NCI-H748 (cell line): Measurements from ENCODE around the gene SLC12A3.
"Not testable (repeated sequence)": the region's sequence is repeated elsewhere in the genome, so short reads cannot be mapped to it uniquely, and the experiment has no call there.

Experiments used
- DNase-seq: peaks from one replicate; lab custom pipeline; 2025; ENCODE audit not compliant: unreplicated experiment; lab: John Stamatoyannopoulos, UW

Gene SLC12A3

DNA sequence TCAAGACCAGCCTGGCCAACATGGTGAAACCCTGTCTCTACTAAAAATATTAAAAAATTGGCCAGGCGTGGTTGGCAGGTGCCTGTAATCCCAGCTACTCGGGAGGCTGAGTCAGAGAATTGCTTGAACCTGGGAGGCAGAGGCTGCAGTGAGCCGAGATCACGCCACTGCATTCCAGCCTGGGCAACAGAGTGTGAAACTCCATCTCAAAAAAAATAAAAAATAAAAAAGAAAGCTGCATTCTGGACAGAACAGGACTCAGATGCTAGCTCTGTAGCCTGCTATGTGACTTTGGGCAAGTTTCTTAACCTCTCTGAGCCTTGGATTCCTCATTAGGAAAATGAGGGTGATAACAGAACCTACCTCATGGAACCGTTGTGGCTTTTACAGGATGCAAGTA is 3.8 kb downstream of the SLC12A3 start:
- not testable (repeated sequence) for DNase-seq

GRCh38 chr16:56869513-56870275 is 4.7 kb downstream of the SLC12A3 start:
- no peak for DNase-seq

- no peak for DNase-seq
Measured at GRCh38 chr16:56870276-56870888, 5.4 kb downstream of the SLC12A3 start.

GRCh38 chr16:56871172-56871593 is 6.2 kb downstream of the SLC12A3 start:
- DNase-seq: no peak

DNA sequence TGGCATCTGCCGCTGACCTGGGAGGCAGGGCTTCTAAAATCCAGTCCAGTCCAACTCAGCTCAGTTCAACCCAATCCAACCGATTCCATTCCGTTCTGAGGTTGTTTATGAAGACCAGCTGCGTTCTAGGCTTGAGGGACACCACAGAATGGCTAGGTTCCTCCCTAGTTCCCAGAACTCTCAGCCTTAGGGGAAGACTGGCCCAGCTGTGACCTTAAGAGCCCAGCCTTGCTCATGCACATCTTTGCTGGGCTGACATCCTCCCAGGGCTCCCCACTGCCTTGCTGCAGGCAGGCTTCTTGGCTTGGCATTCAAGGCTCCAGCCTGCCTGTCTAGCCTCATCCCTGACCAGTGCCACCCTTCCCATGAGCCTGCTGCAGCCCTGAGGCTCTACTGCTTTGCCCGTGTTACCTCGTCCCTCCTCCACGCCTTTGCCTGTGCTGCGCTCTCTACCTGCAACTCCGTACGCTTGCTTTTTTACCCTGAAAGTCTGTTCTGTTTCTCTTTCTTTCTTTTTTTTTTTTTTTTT is 7.9 kb downstream of the SLC12A3 start:
- DNase-seq: no peak

- no peak for DNase-seq
Measured at GRCh38 chr16:56874800-56875199, 9.8 kb downstream of the SLC12A3 start.

GRCh38 chr16:56876048-56876447 is 11.0 kb downstream of the SLC12A3 start:
- no peak for DNase-seq

- DNase-seq: no peak
Measured at GRCh38 chr16:56877486-56878182, 12.6 kb downstream of the SLC12A3 start.

GRCh38 chr16:56878282-56878854 is 13.4 kb downstream of the SLC12A3 start:
- no peak for DNase-seq

GRCh38 chr16:56879276-56879675 is 14.3 kb downstream of the SLC12A3 start:
- DNase-seq: no peak

DNA sequence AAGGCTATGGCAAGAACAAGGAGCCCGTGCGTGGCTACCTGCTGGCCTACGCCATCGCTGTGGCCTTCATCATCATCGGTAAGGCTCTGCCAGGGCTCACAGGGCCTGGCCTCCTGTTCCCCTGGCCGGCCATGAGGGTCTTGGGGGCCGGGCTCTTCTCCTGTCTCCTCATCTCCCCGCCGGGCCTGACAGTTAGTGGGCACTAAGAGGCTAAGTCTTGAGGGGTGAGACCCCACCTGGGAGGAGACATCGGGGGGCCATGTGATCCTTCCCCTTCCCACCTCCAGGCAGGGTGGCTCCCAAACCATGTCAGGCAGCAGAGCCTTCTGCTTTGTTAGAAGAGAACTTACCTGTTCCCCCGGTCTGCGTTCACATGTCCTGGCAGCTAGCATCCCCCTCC is 15.2 kb downstream of the SLC12A3 start:
- DNase-seq: no peak

GRCh38 chr16:56880685-56881084 is 15.7 kb downstream of the SLC12A3 start:
- no peak for DNase-seq

DNA sequence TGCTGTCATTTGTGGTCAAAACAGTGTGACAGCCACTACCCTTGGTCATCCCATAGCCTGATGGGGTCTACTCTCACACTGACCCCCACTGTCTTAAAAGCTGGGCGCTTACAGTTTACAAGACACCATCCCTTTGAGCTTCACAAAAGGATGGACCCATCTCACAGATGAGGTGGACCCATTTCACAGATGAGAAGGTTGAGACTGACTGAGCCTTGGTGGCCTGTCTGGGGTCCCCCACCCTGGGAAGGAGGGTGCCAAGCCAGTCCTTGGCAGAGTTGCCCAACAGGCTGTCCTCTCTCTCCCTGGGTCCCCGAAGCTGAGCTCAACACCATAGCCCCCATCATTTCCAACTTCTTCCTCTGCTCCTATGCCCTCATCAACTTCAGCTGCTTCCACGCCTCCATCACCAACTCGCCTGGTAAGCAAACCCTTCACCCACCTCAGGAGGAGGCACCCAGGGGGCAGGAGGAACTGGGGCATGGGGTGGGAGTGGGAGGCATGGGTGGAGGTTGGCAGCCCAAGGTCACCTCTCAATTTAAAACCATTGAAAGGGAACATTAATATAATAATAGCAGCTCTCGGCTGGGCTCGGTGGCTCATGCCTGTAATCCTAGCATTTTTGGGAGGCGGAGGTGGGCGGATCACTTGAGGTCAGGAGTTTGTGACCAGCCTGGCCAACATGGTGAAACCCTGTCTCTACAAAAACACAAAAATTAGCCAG is 17.2 kb downstream of the SLC12A3 start:
- no peak for DNase-seq

GRCh38 chr16:56883586-56883985 is 18.6 kb downstream of the SLC12A3 start:
- DNase-seq: no peak

DNA sequence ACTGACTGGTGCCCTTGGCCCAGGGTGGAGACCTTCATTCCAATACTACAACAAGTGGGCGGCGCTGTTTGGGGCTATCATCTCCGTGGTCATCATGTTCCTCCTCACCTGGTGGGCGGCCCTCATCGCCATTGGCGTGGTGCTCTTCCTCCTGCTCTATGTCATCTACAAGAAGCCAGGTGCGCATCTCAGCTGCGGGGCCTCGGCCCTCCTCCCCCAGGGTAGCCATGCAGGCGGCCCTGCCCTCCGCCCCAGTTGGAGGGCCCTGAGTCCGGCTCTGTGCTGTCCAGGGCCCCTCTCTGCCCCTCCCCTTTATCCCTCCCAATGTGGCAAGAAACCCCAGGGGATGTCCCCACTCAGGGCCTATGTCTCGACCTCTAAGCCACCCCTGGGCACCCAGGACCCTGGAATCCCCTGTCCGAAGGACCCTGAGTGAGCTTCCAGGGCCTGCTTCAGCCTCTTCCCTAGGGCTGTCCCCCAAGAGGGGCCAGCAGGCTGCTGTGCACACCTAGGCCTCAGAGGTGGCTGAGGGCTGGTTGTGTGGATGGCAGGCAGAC is 19.1 kb downstream of the SLC12A3 start:
- DNase-seq: no peak

- not testable (repeated sequence) for DNase-seq
Measured at GRCh38 chr16:56884929-56885328, 19.9 kb downstream of the SLC12A3 start.

GRCh38 chr16:56885446-56886162 is 20.6 kb downstream of the SLC12A3 start:
- no peak for DNase-seq

DNA sequence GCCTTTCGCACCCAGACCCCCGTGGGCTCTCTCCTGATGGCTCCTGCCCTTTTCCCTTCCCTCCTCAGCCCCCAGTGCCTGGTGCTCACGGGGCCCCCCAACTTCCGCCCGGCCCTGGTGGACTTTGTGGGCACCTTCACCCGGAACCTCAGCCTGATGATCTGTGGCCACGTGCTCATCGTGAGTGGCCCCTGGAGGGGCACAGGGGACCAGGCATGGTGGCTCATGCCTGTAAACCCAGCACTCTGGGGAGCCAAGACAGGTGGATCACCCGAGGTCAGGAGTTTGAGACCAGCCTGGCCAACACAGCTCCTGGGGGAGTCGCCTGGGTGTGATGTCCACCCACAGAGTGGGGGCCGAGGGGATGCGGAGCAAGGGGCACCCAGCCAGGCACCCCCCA is 21.3 kb downstream of the SLC12A3 start:
- DNase-seq: no peak

- no peak for DNase-seq
Measured at GRCh38 chr16:56886826-56887225, 21.8 kb downstream of the SLC12A3 start.

DNA sequence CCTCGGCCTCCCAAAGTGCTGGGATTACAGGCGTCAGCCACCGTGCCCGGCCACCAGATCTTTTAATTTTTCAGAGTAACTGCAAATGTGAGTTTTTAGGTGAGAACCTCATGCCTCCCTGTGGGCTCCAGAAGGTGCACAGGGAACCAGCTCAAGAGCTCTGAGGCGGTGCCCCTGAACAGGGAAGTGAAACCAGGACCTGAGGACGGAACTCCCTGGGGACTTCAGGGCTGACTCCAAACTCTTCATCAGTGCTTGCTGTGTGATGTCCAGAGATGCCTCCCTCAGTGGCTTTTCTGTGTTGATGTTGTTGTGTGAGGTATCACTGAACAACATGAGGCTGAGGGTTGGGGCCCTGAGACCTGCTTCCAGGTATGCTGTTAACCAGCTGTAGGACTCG is 23.8 kb downstream of the SLC12A3 start:
- DNase-seq: no peak
